Nephron (organoid): ENCODE results near the gene XPNPEP1.

ENCODE experiments used
- H3K27ac Mint-ChIP-seq, 3 experiments: 2 replicates each; pipeline ENCODE4 v1.8.0; 2020; ENCODE audit warnings: mixed read lengths in 3 of 3, mild to moderate bottlenecking in 2 of 3, moderate library complexity in 1 of 3
- H3K27me3 Mint-ChIP-seq: 2 replicates; pipeline ENCODE4 v1.8.0; 2021; ENCODE audit warnings: low read depth, mild to moderate bottlenecking, moderate library complexity, mixed read lengths
- H3K36me3 Mint-ChIP-seq: 2 replicates; pipeline ENCODE4 v1.8.0; 2020; ENCODE audit warnings: low read depth, mixed read lengths
- H3K4me1 Mint-ChIP-seq: 2 replicates; pipeline ENCODE4 v1.8.0; 2020; ENCODE audit warnings: mixed read lengths
- H3K4me3 Mint-ChIP-seq, 3 experiments: 2 replicates each; pipeline ENCODE4 v1.8.0; 2020; ENCODE audit warnings: mild to moderate bottlenecking in 3 of 3, mixed read lengths in 3 of 3, moderate library complexity in 2 of 3
- H3K9me3 Mint-ChIP-seq: 2 replicates; pipeline ENCODE4 v1.8.0; 2020; ENCODE audit warnings: mixed read lengths
- CTCF ChIP-seq, 3 experiments: fragments of 200-600 bp; sonication (generic); IDR thresholded peaks; one replicate each; pipeline ENCODE4 v1.5.0; 2021; ENCODE audit warnings: antibody characterized with exemption in 3 of 3; ENCODE audit not compliant: unreplicated experiment in 3 of 3

Gene XPNPEP1

DNA sequence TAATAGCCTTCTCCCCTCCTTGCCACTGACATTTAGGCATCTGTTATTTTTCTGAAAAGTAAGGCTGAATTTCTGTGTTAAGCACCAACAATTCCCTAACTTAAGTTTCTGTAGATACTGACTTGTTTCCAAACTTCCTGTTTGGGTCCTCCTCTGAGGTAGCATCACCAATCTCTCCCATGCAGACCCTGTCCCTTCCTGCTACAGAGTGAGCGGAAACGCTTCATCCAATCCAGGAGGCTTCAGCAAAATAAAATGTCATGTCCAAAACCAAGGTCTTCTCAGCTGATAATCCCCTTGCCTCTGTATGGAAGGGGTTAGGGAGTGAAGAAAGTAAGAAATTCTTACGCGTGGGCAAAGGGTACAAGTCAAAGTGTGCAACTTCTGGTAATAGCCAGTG, 29.9 kb downstream of the XPNPEP1 start:
- Mint-ChIP-seq H3K27ac (peak overlapping the region; percentile 90 to 97 (median 92)), H3K9me3 (no peaks in the 10 kb centered on the region), H3K27me3 (no peaks in the 10 kb centered on the region), H3K36me3 (peaks cover 50% of the 10 kb centered on the region), H3K4me3 (no peak overlapping the region), H3K4me1 (peaks cover 56% of the 10 kb centered on the region)
- no peak for TF ChIP-seq CTCF (IDR thresholded peaks at IDR 0.05; ENCODE audit: unreplicated experiment in 3 of 3)

DNA sequence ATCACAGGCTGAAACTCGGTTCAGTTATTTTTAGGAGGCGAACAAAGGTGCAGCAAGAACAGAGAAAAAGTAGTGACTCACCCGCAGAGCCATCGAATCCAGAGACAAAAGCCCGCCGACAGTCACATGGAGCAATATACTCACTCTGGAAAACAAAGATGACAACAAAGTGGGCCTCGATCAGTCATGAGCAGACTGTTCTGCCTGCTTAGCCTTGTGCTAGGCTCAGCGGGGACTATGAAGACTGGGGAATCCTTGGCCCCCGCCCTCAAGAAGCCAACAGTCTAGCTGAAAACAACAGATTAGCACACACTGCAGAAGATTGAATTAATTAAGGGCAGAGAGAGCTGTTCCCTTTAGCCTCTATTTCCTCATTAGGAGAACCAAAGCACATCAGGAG, 30.4 kb downstream of the XPNPEP1 start:
- H3K27ac Mint-ChIP-seq: peak overlapping the region; percentile 90 to 97 (median 92)

DNA sequence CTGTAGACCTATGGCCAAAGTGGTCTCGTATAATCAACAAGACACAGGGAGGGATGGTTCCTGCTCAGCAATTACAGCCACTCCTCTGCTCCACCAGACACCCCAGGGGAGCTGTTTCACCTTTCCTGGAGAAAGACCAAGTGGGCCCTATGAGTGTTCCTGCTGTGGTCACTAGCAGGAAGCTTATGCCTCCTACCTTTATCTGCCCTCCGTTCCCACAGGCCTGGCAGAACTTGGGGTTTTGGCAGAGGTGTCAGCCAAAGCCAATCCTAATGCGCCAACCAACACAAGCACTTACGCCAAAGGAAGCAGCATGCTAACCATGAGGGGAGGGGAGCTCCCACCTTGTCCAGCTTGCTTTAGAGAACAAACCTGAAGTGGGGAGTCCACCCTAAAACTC, 31.2 kb downstream of the XPNPEP1 start:
- Mint-ChIP-seq H3K4me3 (no peak overlapping the region), H3K27ac (peak overlapping the region; percentile 62 to 97 (median 90)), H3K9me3 (no peaks in the 10 kb centered on the region), H3K36me3 (peaks cover 46% of the 10 kb centered on the region), H3K27me3 (no peaks in the 10 kb centered on the region), H3K4me1 (peaks cover 57% of the 10 kb centered on the region)
- no peak for TF ChIP-seq CTCF (IDR thresholded peaks at IDR 0.05; ENCODE audit: unreplicated experiment in 3 of 3)

More for the DNA sequence above, 30.4 kb downstream of the XPNPEP1 start:
- H3K27me3 Mint-ChIP-seq: no peaks in the 10 kb centered on the region
- no peak for TF ChIP-seq CTCF (IDR thresholded peaks at IDR 0.05; ENCODE audit: unreplicated experiment in 3 of 3)
- no peaks in the 10 kb centered on the region for H3K9me3 Mint-ChIP-seq
- no peak overlapping the region for H3K4me3 Mint-ChIP-seq
- peaks cover 51% of the 10 kb centered on the region for H3K4me1 Mint-ChIP-seq
- H3K36me3 Mint-ChIP-seq: peaks cover 48% of the 10 kb centered on the region

GRCh38 chr10:109891105-109891504, 32.2 kb downstream of the XPNPEP1 start:
- H3K27me3 Mint-ChIP-seq: no peaks in the 10 kb centered on the region
- H3K4me1 Mint-ChIP-seq: peaks cover 61% of the 10 kb centered on the region
- H3K4me3 Mint-ChIP-seq: no peak overlapping the region
- TF ChIP-seq CTCF (IDR thresholded peaks at IDR 0.05; ENCODE audit: unreplicated experiment in 3 of 3): no peak
- H3K36me3 Mint-ChIP-seq: peaks cover 48% of the 10 kb centered on the region
- H3K27ac Mint-ChIP-seq: peak overlapping the region in 2 of 3 experiments; percentile 62 to 76
- no peaks in the 10 kb centered on the region for H3K9me3 Mint-ChIP-seq

DNA sequence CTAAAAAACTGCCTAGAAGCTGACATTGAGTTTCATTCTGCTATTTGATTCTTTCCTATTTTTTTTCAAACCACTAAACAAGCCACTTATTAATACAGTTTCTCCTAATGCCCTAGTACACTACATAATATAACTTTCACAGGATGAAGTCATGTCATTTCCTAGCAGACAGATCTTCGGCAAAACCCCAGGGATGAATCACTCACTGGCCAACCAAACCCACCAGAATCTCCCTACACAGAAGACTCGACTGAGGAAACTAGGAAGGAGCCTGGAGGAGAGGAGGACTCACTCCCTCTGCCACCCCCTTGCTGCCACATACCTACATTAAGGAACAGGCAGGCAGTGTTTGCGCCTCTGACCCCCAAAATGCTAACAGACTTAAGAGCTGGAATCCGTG, 33.4 kb downstream of the XPNPEP1 start:
- Mint-ChIP-seq H3K9me3 (no peaks in the 10 kb centered on the region), H3K27me3 (no peaks in the 10 kb centered on the region), H3K4me3 (no peak overlapping the region), H3K4me1 (peaks cover 58% of the 10 kb centered on the region), H3K27ac (peak overlapping the region; percentile 53 to 88 (median 76)), H3K36me3 (peaks cover 56% of the 10 kb centered on the region)
- no peak for TF ChIP-seq CTCF (IDR thresholded peaks at IDR 0.05; ENCODE audit: unreplicated experiment in 3 of 3)

- no peaks in the 10 kb centered on the region for H3K9me3 Mint-ChIP-seq
- no peaks in the 10 kb centered on the region for H3K27me3 Mint-ChIP-seq
- no peak for TF ChIP-seq CTCF (IDR thresholded peaks at IDR 0.05; ENCODE audit: unreplicated experiment in 3 of 3)
- H3K4me3 Mint-ChIP-seq: no peak overlapping the region
- H3K27ac Mint-ChIP-seq: peak overlapping the region; percentile 88 to 93 (median 92)
- peaks cover 56% of the 10 kb centered on the region for H3K4me1 Mint-ChIP-seq
- H3K36me3 Mint-ChIP-seq: peaks cover 74% of the 10 kb centered on the region
Observed at GRCh38 chr10:109887776-109888175, 35.5 kb downstream of the XPNPEP1 start.
